Breast epithelium (tissue), 3 donors: ENCODE results near the gene POPDC3.

Source experiments
- CTCF ChIP-seq, 3 donors: fragments of 450-650 bp; IDR thresholded peaks; one replicate each; pipeline ENCODE4 v1.5.1; 2016 to 2017; ENCODE audit warnings: antibody characterized with exemption in 3 of 3, mild to moderate bottlenecking in 3 of 3, moderate library complexity in 3 of 3
- POLR2A ChIP-seq: fragments of 450-650 bp; IDR thresholded peaks from one replicate; pipeline ENCODE4 v1.6.1; 2016; ENCODE audit warnings: antibody characterized with exemption, mild to moderate bottlenecking, moderate library complexity
- POLR2AphosphoS5 ChIP-seq, 3 donors: sonication (generic); formaldehyde crosslinking; IDR thresholded peaks; one replicate each; pipeline ENCODE4 v1.6.1; 2017; ENCODE audit warnings: antibody characterized with exemption in 3 of 3

GRCh38 chr6:105178636-105179035, 1.2 kb downstream of the POPDC3 start:
- no peak for TF ChIP-seq POLR2A
- TF ChIP-seq CTCF (IDR thresholded peaks at IDR 0.05): no peak
- no peak for TF ChIP-seq POLR2AphosphoS5 (IDR thresholded peaks at IDR 0.05)
